Peyer's patch (tissue), 4 donors: Measurements from ENCODE around the gene ADRM1. TPM values are rescaled to one million over a fixed set of nuclear protein-coding genes. Genes with fewer than 3 reads are reported as not detected.

Experiments used
- DNase-seq, 3 donors: peaks; one replicate each; pipeline ENCODE4 v3.0.0-alpha.2; 2017 to 2019
- H3K27ac ChIP-seq, 4 donors: fragments of 200-600 bp; sonication (generic); one replicate each; pipeline ENCODE4 v1.5.1; 2016 to 2019
- H3K27me3 ChIP-seq, 2 donors: fragments of 200-600 bp; sonication (generic); one replicate each; pipeline ENCODE4 v1.5.1; 2019
- H3K36me3 ChIP-seq, 3 donors: fragments of 200-600 bp; sonication (generic); one replicate each; pipeline ENCODE4 v1.5.1; 2016 to 2019
- H3K4me1 ChIP-seq, 4 donors: fragments of 200-600 bp; sonication (generic); one replicate each; pipeline ENCODE4 v1.5.1; 2016 to 2019
- H3K4me3 ChIP-seq, 4 donors: fragments of 200-600 bp; sonication (generic); 1 replicate in 3 of 4; 2 replicates in 1 of 4; pipeline ENCODE4 v1.5.1; 2016 to 2019; ENCODE audit warnings: mild to moderate bottlenecking in 1 of 4
- H3K9me3 ChIP-seq, 4 donors: fragments of 200-600 bp; sonication (generic); one replicate each; pipeline ENCODE4 v1.5.1; 2016 to 2019; ENCODE audit warnings: mild to moderate bottlenecking in 1 of 4
- CTCF ChIP-seq, 6 experiments: fragments of 450-650 bp in 4 of 6; fragments of 200-600 bp in 2 of 6; sonication (generic) in 1 of 6; IDR thresholded peaks; one replicate each; pipeline ENCODE4 v1.5.1; 2017 to 2019; ENCODE audit warnings: antibody characterized with exemption in 6 of 6, mild to moderate bottlenecking in 3 of 6, moderate library complexity in 1 of 6
- POLR2A ChIP-seq, 2 donors: fragments of 450-650 bp; IDR thresholded peaks; one replicate each; pipeline ENCODE4 v1.5.1; 2017; ENCODE audit warnings: antibody characterized with exemption in 2 of 2, mild to moderate bottlenecking in 2 of 2, moderate library complexity in 2 of 2
- total RNA-seq, 4 donors: library from RNA; depleted of rRNA; stranded (reverse); fragments of >200 nt; gene quantifications; one replicate each; pipeline ENCODE4 v1.1.0, GENCODE V29; 2016

Gene ADRM1
- total RNA-seq, 4 donors from 2014 or later = 90.8 to 136 (median 99.7) TPM

- DNase-seq = no peak
- H3K4me3 ChIP-seq = no peak overlapping the region
- TF ChIP-seq CTCF (IDR thresholded peaks at IDR 0.05) (no peak), POLR2A (IDR thresholded peaks at IDR 0.05) (no peak)
- H3K4me1 ChIP-seq = no peaks in the 10 kb centered on the region
- H3K36me3 ChIP-seq = peaks cover 0 to 52% (median 0%) of the 10 kb centered on the region in 3 donors
- H3K27ac ChIP-seq = no peak overlapping the region
- no peaks in the 10 kb centered on the region for H3K9me3 ChIP-seq
- H3K27me3 ChIP-seq = no peaks in the 10 kb centered on the region
Measured at GRCh38 chr20:62327726-62328495, 25.1 kb downstream of the ADRM1 start.

GRCh38 chr20:62328684-62329388 lies 26.0 kb downstream of the ADRM1 start:
- Histone ChIP-seq H3K27ac (no peak overlapping the region), H3K36me3 (peaks cover 0 to 54% (median 0%) of the 10 kb centered on the region in 3 donors), H3K27me3 (no peaks in the 10 kb centered on the region), H3K9me3 (no peaks in the 10 kb centered on the region), H3K4me1 (no peaks in the 10 kb centered on the region), H3K4me3 (no peak overlapping the region)
- TF ChIP-seq POLR2A (IDR thresholded peaks at IDR 0.05) (no peak), CTCF (IDR thresholded peaks at IDR 0.05) (no peak)
- no peak for DNase-seq

GRCh38 chr20:62329389-62330377 lies 26.9 kb downstream of the ADRM1 start:
- H3K27me3 ChIP-seq = no peaks in the 10 kb centered on the region
- no peaks in the 10 kb centered on the region for H3K9me3 ChIP-seq
- no peak overlapping the region for H3K4me3 ChIP-seq
- TF ChIP-seq CTCF (IDR thresholded peaks at IDR 0.05) (no peak), POLR2A (IDR thresholded peaks at IDR 0.05) (no peak)
- H3K27ac ChIP-seq = no peak overlapping the region
- H3K36me3 ChIP-seq = peaks cover 0 to 46% (median 0%) of the 10 kb centered on the region in 3 donors
- H3K4me1 ChIP-seq = no peaks in the 10 kb centered on the region
- DNase-seq = no peak

GRCh38 chr20:62330576-62331317 lies 27.9 kb downstream of the ADRM1 start:
- DNase-seq = no peak
- Histone ChIP-seq H3K4me1 (no peaks in the 10 kb centered on the region), H3K27me3 (no peaks in the 10 kb centered on the region), H3K9me3 (no peaks in the 10 kb centered on the region), H3K36me3 (peaks cover 0 to 46% (median 0%) of the 10 kb centered on the region in 3 donors), H3K27ac (no peak overlapping the region), H3K4me3 (no peak overlapping the region)
- TF ChIP-seq POLR2A (IDR thresholded peaks at IDR 0.05) (no peak), CTCF (IDR thresholded peaks at IDR 0.05) (no peak)

GRCh38 chr20:62331347-62331746 lies 28.6 kb downstream of the ADRM1 start:
- TF ChIP-seq POLR2A (IDR thresholded peaks at IDR 0.05) = no peak
- no peak for TF ChIP-seq CTCF (IDR thresholded peaks at IDR 0.05)
- Histone ChIP-seq H3K27ac (no peak overlapping the region), H3K9me3 (no peaks in the 10 kb centered on the region), H3K4me3 (no peak overlapping the region), H3K27me3 (no peaks in the 10 kb centered on the region), H3K4me1 (peaks cover 0 to 4% (median 0%) of the 10 kb centered on the region in 4 donors), H3K36me3 (peaks cover 0 to 46% (median 0%) of the 10 kb centered on the region in 3 donors)
- no peak for DNase-seq
